Measurements from ENCODE around the gene SDHAF3.
A peak's percentile ranks its signal among the peaks of the same experiment; 100 is the strongest.
"Not testable (repeated sequence)": the region's sequence is repeated elsewhere in the genome, so short reads cannot be mapped to it uniquely, and the experiment has no call there.

SDHAF3 gene

DNA sequence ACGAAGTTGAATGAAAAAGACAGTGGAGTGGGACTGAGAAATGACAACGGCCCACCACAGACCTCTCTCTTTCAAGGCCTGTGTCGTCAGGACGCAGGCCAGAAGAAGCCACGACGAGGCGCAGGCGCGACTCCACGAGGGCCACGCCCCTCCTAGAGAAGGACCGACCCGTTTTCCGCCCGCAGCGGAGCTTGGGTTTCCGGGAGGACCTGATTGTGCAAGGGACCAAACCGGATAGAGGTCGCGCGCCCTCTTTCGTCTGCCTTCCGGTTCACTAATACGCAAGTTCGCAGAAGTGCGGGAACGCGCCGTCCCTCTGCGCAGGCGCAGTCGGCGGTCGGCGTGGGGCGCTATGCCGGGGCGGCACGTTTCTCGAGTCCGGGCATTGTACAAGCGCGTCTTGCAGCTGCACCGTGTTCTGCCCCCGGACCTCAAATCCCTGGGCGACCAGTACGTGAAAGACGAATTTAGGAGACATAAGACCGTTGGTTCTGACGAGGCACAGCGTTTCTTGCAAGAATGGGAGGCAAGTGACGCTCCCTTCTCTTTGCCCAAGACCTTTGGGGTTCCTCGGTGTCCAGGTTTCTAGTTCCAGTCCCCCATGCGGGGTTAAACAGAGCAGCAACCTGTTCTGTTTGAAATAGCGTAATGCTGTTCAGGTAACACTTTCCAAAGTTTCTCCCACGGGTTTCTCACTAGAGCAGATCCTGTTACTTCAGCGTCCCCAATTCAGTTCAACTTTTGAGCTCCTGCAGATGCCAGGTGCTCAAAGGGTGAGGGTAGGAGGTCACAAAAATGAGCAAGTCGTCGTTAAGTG is at the start of gene SDHAF3:
Gene SDHAF3 (plus strand): TSS at position 327 of the 817 bp plus-strand sequence. CDS start 26 bp downstream, at position 353.
- peak; percentile 98 for DNase-seq

DNA sequence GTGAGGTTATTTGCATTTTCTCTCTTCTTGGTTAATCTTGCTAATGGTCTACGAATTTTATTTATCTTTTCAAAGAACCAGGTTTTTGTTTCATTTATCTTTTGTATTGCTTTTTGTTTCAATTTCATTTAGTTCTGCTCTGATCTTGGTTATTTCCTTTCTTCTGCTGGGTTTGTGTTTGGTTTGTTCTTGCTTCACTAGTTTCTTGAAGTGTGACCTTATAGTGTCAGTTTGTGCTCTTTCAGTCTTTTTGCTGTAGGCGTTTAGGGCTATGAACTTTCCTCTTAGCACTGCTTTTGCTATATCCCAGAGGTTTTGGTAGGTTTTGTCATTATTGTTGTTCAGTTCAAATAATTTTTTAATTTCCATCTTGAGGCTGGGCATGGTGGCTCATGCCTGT is 45.5 kb upstream of the SDHAF3 start:
- not testable (repeated sequence) for DNase-seq

GRCh38 chr7:97075928-97076327 is 41.6 kb upstream of the SDHAF3 start:
- DNase-seq, result no peak

GRCh38 chr7:97078023-97078969 is 39.2 kb upstream of the SDHAF3 start:
- DNase-seq, result no peak

DNA sequence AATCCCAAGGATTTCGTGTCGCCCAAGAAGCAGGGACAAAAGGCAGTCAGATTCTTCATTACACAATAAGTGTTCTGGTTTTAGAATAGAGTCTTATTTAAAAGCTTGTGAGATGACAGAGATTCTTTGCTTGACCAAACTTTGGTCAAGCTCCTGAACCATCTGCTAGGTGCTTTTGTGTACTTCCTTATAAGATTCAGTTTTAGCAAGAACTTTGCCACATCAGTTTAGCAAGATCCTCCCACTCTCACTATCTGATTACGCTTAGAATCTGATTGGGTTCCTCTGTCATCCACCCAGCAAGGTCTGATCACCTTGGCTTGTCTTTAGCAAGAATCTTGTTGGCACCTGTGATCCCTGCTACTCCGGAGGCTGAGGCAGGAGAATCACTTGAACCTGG is 38.2 kb upstream of the SDHAF3 start:
- DNase-seq, result no peak

DNA sequence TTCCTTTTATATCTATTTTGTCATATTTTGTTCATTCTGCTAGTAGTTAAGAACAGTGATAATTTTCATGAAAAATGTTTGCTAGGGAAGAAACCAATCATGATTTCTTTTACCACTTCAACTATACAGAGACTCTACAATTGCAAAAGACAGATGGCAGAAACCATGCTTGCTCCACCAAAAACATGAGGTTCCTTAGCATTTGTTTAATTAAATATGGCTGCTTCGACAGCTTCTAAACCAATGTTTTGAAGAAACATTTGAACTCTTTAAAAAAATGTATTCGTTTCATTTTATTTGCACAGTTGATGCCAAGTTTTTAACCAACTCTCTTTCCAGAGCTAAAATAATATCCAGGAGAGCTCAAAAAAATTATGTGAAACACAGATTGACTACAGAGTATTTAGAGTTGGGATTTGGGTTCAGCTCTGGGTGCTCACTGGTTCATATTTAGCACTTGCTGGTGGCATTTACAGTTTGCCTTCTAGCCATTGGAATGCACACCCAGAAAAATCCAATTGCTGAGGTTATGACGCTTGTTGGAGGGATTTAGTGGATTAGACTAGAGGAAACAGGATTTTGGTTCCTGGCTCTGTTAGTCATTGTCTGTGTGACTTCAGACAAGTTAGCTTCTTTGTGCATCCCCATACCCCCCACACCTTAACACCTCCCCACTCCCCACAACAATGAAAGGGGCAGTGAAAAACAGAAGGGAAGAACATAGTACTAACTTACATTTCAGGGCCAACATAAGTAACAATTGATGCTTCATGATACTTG is 35.8 kb upstream of the SDHAF3 start:
- no peak for DNase-seq

GRCh38 chr7:97088364-97088763 is 29.1 kb upstream of the SDHAF3 start:
- DNase-seq, result no peak

- no peak for DNase-seq
These were observed 27.7 kb upstream of the SDHAF3 start for GRCh38 chr7:97089771-97090170.

- no peak for DNase-seq
These were observed 26.6 kb upstream of the SDHAF3 start for GRCh38 chr7:97090761-97091353.

DNA sequence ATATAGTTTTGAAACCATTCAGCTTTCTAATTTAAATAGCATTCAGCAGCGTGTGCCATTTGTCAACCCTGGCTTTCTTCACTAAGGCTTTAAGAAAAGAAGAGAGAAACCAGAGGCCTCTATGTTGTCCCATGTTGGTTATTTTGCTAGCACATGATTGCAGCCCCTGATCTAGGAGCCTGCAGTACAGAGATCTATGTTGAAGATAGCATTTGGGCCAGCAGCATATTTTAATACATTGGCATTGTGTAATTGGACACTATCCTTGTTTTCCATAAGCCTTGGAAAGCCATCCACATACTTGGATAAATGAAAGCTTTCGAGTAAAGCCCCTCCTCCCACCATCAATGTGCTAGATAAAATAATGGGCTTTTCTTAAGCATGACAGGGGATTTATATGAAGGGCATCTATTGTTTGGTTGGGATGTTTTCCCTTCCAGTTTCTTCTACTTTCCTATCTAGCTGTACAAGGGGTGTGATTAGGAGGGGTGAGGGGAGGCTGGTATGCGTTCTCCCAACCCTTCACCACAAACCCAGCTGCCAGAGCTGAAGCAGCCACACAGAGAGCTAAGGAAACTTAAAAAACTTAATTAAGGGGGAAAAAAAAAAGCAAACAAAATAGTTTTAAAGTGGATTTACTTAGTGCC is 23.1 kb upstream of the SDHAF3 start:
- no peak for DNase-seq

- DNase-seq, result no peak
These were observed 21.5 kb upstream of the SDHAF3 start for GRCh38 chr7:97096037-97096436.

DNA sequence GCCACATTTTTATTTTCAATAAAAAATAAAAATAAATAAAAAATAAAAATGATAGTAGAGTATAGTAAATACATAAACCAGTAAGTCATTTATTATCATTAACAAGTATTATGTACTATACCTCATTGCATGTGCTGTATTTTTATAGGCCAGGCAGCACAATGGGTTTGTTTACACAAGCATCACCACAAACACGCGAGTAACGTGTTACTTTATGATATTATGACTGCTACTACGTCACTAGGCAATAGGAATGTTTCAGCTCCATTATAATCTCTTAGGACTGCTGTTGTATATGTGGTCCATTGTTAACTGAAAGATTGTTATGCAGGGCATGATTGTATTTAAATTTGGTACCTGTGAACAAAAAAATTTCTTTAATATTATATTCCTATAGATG is 20.8 kb upstream of the SDHAF3 start:
- DNase-seq, result no peak

GRCh38 chr7:97104719-97105238 is 12.7 kb upstream of the SDHAF3 start:
- peak; percentile 77 for DNase-seq

DNA sequence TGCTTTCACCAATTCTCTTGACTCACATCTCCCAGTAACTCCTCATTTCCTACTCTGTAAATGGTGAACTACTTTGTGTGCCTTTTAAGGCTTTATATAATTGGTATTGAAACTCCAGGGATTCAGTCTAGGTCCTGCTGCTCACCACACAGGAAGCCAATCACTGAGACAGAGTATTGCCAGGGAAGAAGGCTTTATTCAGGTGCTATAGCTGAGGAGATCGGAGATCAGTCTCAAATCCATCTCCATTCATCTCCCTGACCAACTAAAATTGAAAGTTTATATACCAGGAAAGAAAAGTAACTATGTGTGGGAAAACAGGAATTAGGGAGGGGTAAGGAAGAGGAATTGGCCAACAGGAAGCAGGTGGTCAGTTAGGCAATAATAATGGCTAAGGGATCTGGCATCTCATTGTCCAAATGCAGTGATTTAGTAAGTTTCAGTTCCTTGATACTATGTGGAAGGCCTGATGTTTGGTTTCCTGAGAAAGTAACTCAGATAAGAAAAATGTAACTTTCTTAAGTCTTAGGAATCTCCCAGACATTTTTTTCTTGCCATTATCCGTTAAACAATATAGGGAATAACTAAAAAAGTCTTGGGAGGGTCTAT is 10.2 kb upstream of the SDHAF3 start:
- DNase-seq, result no peak

GRCh38 chr7:97116308-97116707 is 1.2 kb upstream of the SDHAF3 start:
- no peak for DNase-seq

DNA sequence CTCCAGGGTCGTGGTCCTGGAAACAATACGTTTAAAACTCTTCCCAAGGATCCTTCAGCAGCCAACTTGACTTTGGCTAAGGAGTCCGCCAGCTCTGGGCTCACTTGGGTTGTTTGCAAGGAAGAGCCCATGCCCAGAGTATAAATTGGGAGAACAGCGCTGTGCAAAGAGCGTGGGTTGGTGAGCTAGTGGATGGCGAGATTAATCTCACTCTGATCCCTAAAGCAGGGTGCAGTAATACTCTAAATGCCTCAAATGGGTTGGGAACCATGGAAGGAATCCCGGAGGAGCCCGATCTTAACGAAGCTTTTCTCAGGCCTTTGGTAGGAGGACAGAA is 495 bp upstream of the SDHAF3 start:
- DNase-seq, result no peak

DNA sequence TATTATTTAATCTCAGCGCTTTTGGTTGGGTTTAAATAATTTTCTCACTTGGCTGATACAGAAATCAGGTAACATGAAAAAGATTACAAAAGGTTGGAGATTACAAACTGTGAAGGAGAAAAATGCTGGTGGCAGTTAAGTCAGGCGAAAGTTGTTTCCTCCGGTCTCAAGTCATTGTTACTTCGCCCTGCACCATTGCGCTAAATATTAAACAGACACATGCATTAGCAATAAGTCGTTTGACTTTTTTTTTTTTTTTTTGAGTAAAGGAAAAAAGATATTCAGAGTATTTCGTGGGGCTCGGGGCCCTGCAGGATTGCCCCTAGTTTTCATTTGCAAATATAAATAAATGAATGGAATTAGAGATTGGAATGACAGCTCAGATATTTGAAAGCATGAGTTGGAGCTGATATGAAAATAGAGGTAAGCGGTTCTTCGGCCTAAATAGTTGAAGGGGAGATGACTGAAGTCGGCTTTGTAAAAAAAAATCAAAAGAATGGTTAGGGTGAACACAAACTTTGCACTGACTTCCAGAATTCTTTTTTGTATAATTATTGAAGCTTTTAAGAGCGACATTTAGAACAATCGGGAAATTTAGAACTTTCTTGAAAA is 914 bp downstream of the SDHAF3 start:
- no peak for DNase-seq

- DNase-seq, result no peak
These were observed 2.2 kb downstream of the SDHAF3 start for GRCh38 chr7:97119747-97120146.

GRCh38 chr7:97120713-97121457 is 3.4 kb downstream of the SDHAF3 start:
- no peak for DNase-seq

- DNase-seq, result not testable (repeated sequence)
These were observed 5.6 kb downstream of the SDHAF3 start for GRCh38 chr7:97123115-97123514.

Data from NCI-H774 (cell line).